ENCODE results near the gene NINJ2. TPM values are rescaled to one million over a fixed set of nuclear protein-coding genes. Genes with fewer than 3 reads are reported as not detected.
A peak's percentile ranks its signal among the peaks of the same experiment; 100 is the strongest.

NINJ2 gene
- total and polyA plus RNA-seq, 12 donors = 1.1 to 9.1 (median 2.0) TPM

GRCh38 chr12:664779-665092, 1.5 kb upstream of the NINJ2 start:
- intact Hi-C loops (cut with DNase I) = no loop called here
- Histone ChIP-seq H3K4me3 (no peak overlapping the region), H3K9me3 (replicated peaks in 1 of 3) (no peaks in the 10 kb centered on the region), H3K4me1 (replicated peaks in 1 of 2) (peaks cover 9 to 11% of the 10 kb centered on the region in 2 donors), H3K36me3 (replicated peaks in 1 of 2) (no peaks in the 10 kb centered on the region), H3K27me3 (no peaks in the 10 kb centered on the region), H3K27ac (no peak overlapping the region)
- TF ChIP-seq CTCF (IDR thresholded peaks at IDR 0.05) (no peak), POLR2A (IDR thresholded peaks at IDR 0.05) (no peak)
- no peak for DNase-seq
- 89 to 95% (median 94%) methylated on average over 5 of the region's 5 CpGs for WGBS, 4 donors

GRCh38 chr12:664075-664778, 982 bp upstream of the NINJ2 start:
- no peaks in the 10 kb centered on the region for H3K27me3 ChIP-seq
- peak overlapping the region in 1 of 5 donors; percentile 34 for H3K27ac ChIP-seq
- H3K36me3 ChIP-seq (replicated peaks in 1 of 2) = no peaks in the 10 kb centered on the region
- TF ChIP-seq POLR2A (IDR thresholded peaks at IDR 0.05) (no peak), CTCF (IDR thresholded peaks at IDR 0.05) (no peak)
- H3K4me3 ChIP-seq = no peak overlapping the region
- intact Hi-C loops (cut with DNase I) = no loop called here
- WGBS, 4 donors = 92 to 93% (median 93%) methylated on average over 13 of the region's 13 CpGs
- DNase-seq = no peak
- peaks cover 9 to 11% of the 10 kb centered on the region in 2 donors for H3K4me1 ChIP-seq (replicated peaks in 1 of 2)
- no peaks in the 10 kb centered on the region for H3K9me3 ChIP-seq (replicated peaks in 1 of 3)

- peak overlapping the region in 3 of 5 donors; percentile 16 to 38 (median 23) for H3K27ac ChIP-seq
- no peaks in the 10 kb centered on the region for H3K27me3 ChIP-seq
- intact Hi-C loops (cut with DNase I) = no loop called here
- WGBS, 4 donors = 39 to 63% (median 45%) methylated on average over 8 of the region's 8 CpGs
- peak overlapping the region in 1 of 4 donors; percentile 14 for H3K4me3 ChIP-seq
- H3K4me1 ChIP-seq (replicated peaks in 1 of 2) = peaks cover 9 to 11% of the 10 kb centered on the region in 2 donors
- H3K36me3 ChIP-seq (replicated peaks in 1 of 2) = no peaks in the 10 kb centered on the region
- no peak for DNase-seq
- H3K9me3 ChIP-seq (replicated peaks in 1 of 3) = no peaks in the 10 kb centered on the region
- TF ChIP-seq CTCF (IDR thresholded peaks at IDR 0.05) = no peak
- no peak for TF ChIP-seq POLR2A (IDR thresholded peaks at IDR 0.05)
These were observed 516 bp downstream of the NINJ2 start for GRCh38 chr12:662566-663292.

GRCh38 chr12:661720-662486, 1.3 kb downstream of the NINJ2 start:
- intact Hi-C loops (cut with DNase I) = no loop called here
- no peak overlapping the region for H3K4me3 ChIP-seq

More at GRCh38 chr12:661720-662486, 1.3 kb downstream of the NINJ2 start:
- 78 to 86% (median 80%) methylated on average over 11 of the region's 11 CpGs for WGBS, 4 donors
- Histone ChIP-seq H3K27ac (no peak overlapping the region), H3K9me3 (replicated peaks in 1 of 3) (no peaks in the 10 kb centered on the region), H3K27me3 (no peaks in the 10 kb centered on the region), H3K36me3 (replicated peaks in 1 of 2) (no peaks in the 10 kb centered on the region), H3K4me1 (replicated peaks in 1 of 2) (peaks cover 3 to 11% of the 10 kb centered on the region in 2 donors)
- peak in 1 of 7 donors; percentile 16 for DNase-seq
- TF ChIP-seq POLR2A (IDR thresholded peaks at IDR 0.05) (no peak), CTCF (IDR thresholded peaks at IDR 0.05) (no peak)
